IPS-20b (cell line): ENCODE results near the gene PRR3.
"Not testable (repeated sequence)": the region's sequence is repeated elsewhere in the genome, so short reads cannot be mapped to it uniquely, and the experiment has no call there.

Source experiments
- H3K27ac ChIP-seq: one replicate; pipeline ENCODE4 v1.5.1; 2013; ENCODE audit warnings: low read length
- H3K27me3 ChIP-seq: 2 replicates; pipeline ENCODE4 v1.6.1; 2013; ENCODE audit warnings: mild to moderate bottlenecking, low read length, inconsistent platforms; ENCODE audit not compliant: insufficient read depth
- H3K36me3 ChIP-seq: 2 replicates; pipeline ENCODE4 v1.6.1; 2013; ENCODE audit warnings: low read depth, mild to moderate bottlenecking, inconsistent platforms, low read length, moderate library complexity; ENCODE audit not compliant: insufficient read depth
- H3K4me1 ChIP-seq: 2 replicates; pipeline ENCODE4 v1.6.1; 2013; ENCODE audit warnings: mild to moderate bottlenecking, control low read depth, inconsistent platforms, low read length, moderate library complexity; ENCODE audit not compliant: insufficient read depth
- H3K4me3 ChIP-seq: 2 replicates; pipeline ENCODE4 v1.5.1; 2013; ENCODE audit warnings: mild to moderate bottlenecking, low read length, inconsistent platforms
- H3K9ac ChIP-seq: 2 replicates; pipeline ENCODE4 v1.6.1; 2013; ENCODE audit warnings: low read depth, mild to moderate bottlenecking, inconsistent platforms, low read length, moderate library complexity
- H3K9me3 ChIP-seq: 2 replicates; pipeline ENCODE4 v1.6.1; 2013; ENCODE audit warnings: mild to moderate bottlenecking, low read depth, low read length, inconsistent platforms; ENCODE audit not compliant: insufficient read depth

Gene PRR3

GRCh38 chr6:30517767-30518504 is 39.2 kb upstream of the PRR3 start:
- H3K9ac ChIP-seq, H3K27ac ChIP-seq, H3K9me3 ChIP-seq, H3K27me3 ChIP-seq, H3K4me3 ChIP-seq, H3K36me3 ChIP-seq, H3K4me1 ChIP-seq: not testable (repeated sequence)

DNA sequence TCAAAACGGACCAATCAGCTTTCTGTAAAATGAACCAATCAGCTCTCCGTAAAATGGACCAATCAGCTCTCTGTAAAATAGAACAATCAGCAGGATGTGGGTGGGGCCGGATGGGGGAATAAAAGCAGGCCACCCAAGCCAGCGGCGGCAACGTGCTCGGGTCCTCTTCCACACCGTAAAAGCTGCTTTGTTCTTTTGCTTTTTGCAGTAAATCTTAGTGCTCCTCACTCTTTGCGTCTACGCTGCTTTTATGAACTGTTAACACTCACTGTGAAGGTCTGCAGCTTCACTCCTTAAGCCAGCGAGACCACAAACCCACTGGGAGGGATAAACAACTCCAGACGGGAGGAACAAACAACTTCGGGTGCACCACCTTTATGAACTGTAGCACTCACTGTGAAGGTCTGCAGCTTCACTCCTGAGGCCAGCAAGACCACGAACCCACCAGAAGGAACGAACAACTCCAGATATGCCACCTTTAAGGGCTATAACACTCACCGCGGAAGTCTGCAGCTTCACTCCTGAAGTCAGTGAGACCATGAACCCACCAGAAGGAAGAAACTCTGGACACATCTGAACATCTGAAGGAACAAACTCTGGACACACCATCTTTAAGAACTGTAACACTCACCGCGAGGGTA is 38.5 kb upstream of the PRR3 start:
- not testable (repeated sequence) for H3K4me3 ChIP-seq, H3K27ac ChIP-seq, H3K9ac ChIP-seq, H3K36me3 ChIP-seq, H3K27me3 ChIP-seq, H3K9me3 ChIP-seq, H3K4me1 ChIP-seq

DNA sequence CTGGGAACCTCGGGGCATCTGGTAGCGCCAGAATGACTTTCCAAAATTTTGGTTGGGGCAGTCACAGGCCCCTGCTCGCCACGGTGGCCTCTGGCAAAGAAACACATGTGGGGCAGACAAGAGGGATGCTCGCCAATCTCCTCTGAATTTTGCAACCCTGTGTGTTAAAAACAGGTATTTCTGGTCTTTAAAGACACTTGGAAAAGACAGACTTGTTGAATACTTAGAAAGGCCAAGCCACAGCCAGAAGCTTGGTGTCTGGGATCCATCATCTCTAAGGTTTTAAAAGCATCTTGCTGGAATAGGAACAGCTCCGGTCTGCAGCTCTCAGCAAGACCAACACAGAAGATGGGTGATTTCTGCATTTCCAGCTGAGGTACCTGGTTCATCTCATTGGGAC is 36.6 kb upstream of the PRR3 start:
- H3K9ac ChIP-seq, result no peak overlapping the region
- H3K4me1 ChIP-seq, result no peaks in the 10 kb centered on the region
- no peak overlapping the region for H3K27ac ChIP-seq
- H3K9me3 ChIP-seq, result no peaks in the 10 kb centered on the region
- no peaks in the 10 kb centered on the region for H3K36me3 ChIP-seq
- no peak overlapping the region for H3K4me3 ChIP-seq
- H3K27me3 ChIP-seq, result no peaks in the 10 kb centered on the region

DNA sequence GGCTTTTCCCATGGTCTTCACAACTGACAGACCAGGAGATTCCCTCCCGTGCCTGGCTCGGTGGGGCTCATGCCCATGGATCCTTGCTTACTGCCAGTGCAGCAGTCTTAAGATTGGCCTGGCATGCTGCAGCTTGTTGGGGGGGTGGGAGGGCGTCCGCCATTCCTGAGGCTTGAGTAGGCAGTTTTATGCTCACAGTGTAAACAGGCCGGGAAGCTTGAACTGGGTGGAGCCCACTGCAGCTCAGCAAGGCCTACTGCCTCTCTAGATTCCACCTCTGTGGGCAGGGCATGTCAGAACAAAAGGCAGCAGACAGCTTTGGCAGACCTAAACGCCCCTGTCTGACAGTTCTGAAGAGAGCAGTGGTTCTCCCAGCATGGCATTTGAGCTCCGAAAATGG is 36.0 kb upstream of the PRR3 start:
- not testable (repeated sequence) for H3K4me1 ChIP-seq, H3K4me3 ChIP-seq, H3K27ac ChIP-seq, H3K9me3 ChIP-seq, H3K36me3 ChIP-seq, H3K27me3 ChIP-seq, H3K9ac ChIP-seq

DNA sequence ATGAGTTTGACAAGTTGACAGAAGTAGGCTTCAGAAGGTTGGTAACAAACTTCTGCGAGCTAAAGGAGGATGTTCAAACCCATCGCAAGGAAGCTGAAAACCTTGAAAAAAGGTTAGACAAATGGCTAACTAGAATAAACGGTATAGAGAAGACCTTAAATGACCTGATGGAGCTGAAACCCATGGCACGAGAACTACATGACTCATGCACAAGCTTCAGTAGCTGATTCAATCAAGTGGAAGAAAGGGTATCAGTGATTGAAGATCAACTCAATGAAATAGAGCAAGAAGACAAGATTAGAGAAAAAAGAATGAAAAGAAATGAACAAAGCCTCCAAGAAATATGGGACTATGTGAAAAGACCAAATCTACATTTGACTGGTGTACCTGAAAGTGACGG is 35.1 kb upstream of the PRR3 start:
- not testable (repeated sequence) for H3K36me3 ChIP-seq, H3K27me3 ChIP-seq, H3K27ac ChIP-seq

GRCh38 chr6:30526444-30526843 is 30.7 kb upstream of the PRR3 start:
- not testable (repeated sequence) for H3K36me3 ChIP-seq, H3K27me3 ChIP-seq, H3K4me3 ChIP-seq, H3K9ac ChIP-seq, H3K4me1 ChIP-seq, H3K27ac ChIP-seq, H3K9me3 ChIP-seq

More for the DNA sequence above, 35.1 kb upstream of the PRR3 start:
- not testable (repeated sequence) for H3K9ac ChIP-seq, H3K9me3 ChIP-seq, H3K4me3 ChIP-seq, H3K4me1 ChIP-seq

GRCh38 chr6:30529349-30529875 is 27.7 kb upstream of the PRR3 start:
- not testable (repeated sequence) for H3K27ac ChIP-seq, H3K36me3 ChIP-seq, H3K9me3 ChIP-seq, H3K4me3 ChIP-seq, H3K27me3 ChIP-seq, H3K4me1 ChIP-seq, H3K9ac ChIP-seq

DNA sequence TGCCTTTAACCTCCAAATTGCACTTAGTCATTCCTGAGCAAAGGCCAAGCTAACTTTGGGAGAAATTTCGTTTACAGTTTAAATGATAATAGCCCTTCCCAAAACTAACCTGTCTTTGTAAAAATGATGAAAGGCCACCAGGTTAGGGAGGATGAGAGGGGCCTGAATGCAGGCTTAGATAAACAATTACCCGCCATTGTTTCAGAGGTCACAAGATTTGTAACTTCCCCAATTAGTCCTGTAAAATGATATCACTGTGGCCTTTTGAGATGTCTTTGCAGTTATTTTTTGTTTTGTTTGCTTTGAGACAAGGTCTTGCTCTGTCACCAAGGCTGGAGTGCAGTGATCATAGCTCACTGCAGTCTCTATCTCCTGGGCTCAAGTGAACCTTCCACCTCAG is 27.1 kb upstream of the PRR3 start:
- H3K4me1 ChIP-seq, result no peaks in the 10 kb centered on the region
- no peak overlapping the region for H3K4me3 ChIP-seq
- no peaks in the 10 kb centered on the region for H3K36me3 ChIP-seq
- no peak overlapping the region for H3K27ac ChIP-seq
- no peak overlapping the region for H3K9ac ChIP-seq
- H3K9me3 ChIP-seq, result no peaks in the 10 kb centered on the region
- no peaks in the 10 kb centered on the region for H3K27me3 ChIP-seq

GRCh38 chr6:30533460-30534294 is 23.4 kb upstream of the PRR3 start:
- Histone ChIP-seq H3K27me3 (no peaks in the 10 kb centered on the region), H3K27ac (no peak overlapping the region), H3K4me1 (no peaks in the 10 kb centered on the region)

DNA sequence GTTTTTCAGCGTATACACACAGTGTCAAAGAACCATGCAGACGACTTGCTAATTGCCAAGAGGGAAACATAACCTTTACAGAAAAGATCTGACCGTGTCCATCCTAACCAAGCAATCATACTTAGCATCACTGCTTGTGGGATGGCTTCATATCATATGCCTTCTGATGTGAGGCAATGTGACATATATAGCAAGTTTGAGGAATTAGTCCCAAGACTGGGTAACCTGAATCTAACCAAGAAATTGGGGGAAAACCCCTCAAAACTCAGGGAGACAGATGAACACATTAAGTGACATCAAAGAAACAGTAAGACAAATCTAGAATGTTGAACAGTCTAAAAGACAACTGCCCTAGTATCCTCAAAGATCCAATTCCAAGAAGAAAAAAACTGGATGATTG is 19.2 kb upstream of the PRR3 start:
- no peak overlapping the region for H3K4me3 ChIP-seq
- no peak overlapping the region for H3K9ac ChIP-seq
- H3K27ac ChIP-seq, result no peak overlapping the region
- no peaks in the 10 kb centered on the region for H3K9me3 ChIP-seq
- no peaks in the 10 kb centered on the region for H3K36me3 ChIP-seq
- H3K27me3 ChIP-seq, result no peaks in the 10 kb centered on the region
- no peaks in the 10 kb centered on the region for H3K4me1 ChIP-seq

More at GRCh38 chr6:30533460-30534294, 23.4 kb upstream of the PRR3 start:
- H3K4me3 ChIP-seq, result no peak overlapping the region
- no peaks in the 10 kb centered on the region for H3K36me3 ChIP-seq
- no peaks in the 10 kb centered on the region for H3K9me3 ChIP-seq
- no peak overlapping the region for H3K9ac ChIP-seq

DNA sequence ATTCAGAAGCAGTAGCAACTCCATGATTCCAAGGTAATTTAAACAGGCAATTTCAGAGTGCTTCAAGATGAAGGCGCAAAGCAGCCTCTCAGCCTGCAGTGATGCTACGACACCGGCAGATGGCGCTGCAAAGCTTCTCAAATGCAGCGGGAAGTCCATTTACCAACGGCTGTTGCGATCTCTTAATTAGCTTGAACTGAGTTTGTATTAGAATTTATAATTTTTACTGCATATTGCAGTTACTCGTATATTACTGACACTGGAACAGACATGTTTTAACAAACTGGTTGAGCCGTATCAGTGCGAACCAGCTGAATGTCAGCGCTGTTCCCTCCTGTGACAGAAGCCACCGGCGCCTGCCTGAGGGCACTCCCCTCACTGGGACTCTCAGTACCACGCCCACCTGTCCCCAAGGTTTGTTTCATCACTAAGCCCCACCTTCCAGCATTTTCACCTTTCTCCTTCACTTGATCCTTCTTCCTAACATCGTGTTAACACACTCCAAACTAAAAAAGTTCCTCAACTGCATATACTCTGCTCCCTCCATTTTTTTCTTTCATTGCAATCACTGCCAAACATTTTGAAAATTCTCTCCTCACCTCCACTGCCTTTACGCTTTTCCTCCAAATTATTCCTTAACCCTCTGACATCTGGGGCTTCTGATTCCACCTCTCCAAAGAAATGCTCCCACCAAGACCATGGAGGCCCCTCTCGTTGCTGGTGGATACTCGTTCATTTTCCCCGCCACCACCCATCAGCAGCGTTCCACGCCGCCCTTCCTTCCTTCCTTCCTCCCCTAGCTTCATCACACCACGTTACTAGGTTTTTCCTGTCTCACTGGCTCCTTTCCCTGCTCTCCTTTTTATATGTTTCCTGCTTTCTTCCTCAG is 15.3 kb upstream of the PRR3 start:
- Histone ChIP-seq H3K27me3 (no peaks in the 10 kb centered on the region), H3K36me3 (peaks cover 8% of the 10 kb centered on the region), H3K4me3 (peak overlapping the region; percentile 64), H3K4me1 (no peaks in the 10 kb centered on the region), H3K9ac (no peak overlapping the region), H3K9me3 (no peaks in the 10 kb centered on the region), H3K27ac (no peak overlapping the region)
